Choroid plexus epithelial cell (primary cell): ENCODE results near the gene UTRN.

ENCODE experiments used
- DNase-seq: peaks from one replicate; pipeline ENCODE4 v3.0.0-alpha.2; 2010; ENCODE audit warnings: low read depth
- H3K4me3 ChIP-seq: 2 replicates; pipeline ENCODE4 v1.5.1; 2011; ENCODE audit warnings: low read depth, mild to moderate bottlenecking, control low read depth, low read length, moderate library complexity
- TF ChIP-seq, protein P1 (sequence below): conservative IDR thresholded peaks from 2 replicates; pipeline ENCODE4 v1.5.1; 2011; ENCODE audit warnings: low read depth, mild to moderate bottlenecking, control low read depth, inconsistent platforms, low read length, moderate library complexity

The UTRN gene

DNA sequence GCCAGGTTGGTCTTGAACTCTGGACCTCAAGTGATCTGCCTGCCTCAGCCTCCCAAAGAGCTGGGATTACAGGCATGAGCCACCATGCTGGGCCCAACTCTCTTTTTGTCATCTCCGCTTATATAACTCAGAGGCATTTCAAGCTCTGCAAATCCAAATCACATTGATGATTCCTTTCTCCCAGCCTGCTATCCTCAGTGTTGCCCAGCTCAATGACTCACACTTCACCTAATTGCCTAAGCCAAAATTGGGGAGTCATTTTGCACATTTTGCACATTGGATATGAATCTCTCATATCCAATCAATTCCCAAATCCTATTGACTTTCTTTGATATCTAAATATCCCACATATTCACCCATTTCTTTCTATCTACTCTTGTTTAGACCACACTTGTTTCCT is 3.9 kb downstream of the UTRN start:
- TF ChIP-seq, protein P1, sequence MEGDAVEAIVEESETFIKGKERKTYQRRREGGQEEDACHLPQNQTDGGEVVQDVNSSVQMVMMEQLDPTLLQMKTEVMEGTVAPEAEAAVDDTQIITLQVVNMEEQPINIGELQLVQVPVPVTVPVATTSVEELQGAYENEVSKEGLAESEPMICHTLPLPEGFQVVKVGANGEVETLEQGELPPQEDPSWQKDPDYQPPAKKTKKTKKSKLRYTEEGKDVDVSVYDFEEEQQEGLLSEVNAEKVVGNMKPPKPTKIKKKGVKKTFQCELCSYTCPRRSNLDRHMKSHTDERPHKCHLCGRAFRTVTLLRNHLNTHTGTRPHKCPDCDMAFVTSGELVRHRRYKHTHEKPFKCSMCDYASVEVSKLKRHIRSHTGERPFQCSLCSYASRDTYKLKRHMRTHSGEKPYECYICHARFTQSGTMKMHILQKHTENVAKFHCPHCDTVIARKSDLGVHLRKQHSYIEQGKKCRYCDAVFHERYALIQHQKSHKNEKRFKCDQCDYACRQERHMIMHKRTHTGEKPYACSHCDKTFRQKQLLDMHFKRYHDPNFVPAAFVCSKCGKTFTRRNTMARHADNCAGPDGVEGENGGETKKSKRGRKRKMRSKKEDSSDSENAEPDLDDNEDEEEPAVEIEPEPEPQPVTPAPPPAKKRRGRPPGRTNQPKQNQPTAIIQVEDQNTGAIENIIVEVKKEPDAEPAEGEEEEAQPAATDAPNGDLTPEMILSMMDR: no peak
- no peak for DNase-seq
- H3K4me3 ChIP-seq: no peak overlapping the region

DNA sequence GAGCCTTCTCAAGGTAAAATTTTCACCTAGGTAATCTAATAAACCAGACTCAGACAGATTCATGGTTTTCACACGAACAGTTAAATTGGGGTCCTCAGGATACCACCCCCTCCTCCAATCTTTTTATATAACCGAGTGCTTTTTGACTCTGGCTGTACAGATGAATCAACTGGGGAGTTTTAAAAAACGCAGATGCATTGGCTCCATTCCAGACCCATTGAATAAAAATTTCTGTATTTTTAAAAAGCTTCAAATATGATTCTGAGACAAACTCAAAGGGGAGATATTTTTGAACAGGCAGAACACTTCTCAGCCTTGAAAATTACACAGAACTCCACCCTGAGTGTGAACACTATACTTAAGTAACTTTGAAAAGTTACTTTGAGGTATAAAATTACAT is 7.2 kb downstream of the UTRN start:
- TF ChIP-seq, protein P1: no peak
- H3K4me3 ChIP-seq: no peak overlapping the region
- DNase-seq: no peak

DNA sequence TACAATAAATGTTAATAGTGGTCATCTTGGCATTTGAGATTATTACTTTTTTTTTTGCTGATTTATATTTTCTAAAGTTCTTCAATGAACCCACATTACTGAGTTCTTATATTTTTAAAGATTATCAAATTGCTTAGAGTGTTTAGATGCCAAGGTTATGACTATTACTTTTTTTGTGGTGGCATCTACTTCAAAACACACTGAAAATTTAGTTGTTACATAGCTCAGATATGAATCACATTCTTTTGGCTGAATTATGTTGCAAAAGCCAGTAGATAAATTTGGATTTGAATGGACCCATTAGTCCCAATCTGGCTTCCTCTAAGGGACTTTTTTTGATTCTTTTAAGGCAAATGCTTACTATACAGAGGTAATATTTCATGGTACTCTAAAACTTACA is 8.9 kb downstream of the UTRN start:
- DNase-seq: peak; percentile 90
- TF ChIP-seq, protein P1: no peak
- H3K4me3 ChIP-seq: no peak overlapping the region

DNA sequence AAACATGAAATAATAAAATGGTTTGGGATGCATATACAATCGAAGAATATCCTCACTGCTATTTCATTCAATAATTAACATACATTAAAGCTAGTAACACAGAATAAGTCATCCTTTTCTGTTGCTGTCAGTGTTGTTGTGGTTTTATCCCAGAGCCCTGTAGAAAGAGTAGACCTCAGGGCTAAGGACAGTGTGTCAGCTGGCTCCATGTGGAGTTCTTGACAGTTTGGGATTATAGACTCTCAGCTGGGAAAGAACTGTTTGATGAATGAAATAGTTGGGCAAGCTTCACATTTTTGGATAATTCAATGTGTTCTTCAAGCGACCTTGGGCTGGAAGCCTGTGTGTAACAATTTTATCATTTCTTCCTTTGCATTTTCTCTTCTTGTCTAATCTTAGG is 10.1 kb downstream of the UTRN start:
- TF ChIP-seq, protein P1: no peak
- no peak overlapping the region for H3K4me3 ChIP-seq
- DNase-seq: no peak

DNA sequence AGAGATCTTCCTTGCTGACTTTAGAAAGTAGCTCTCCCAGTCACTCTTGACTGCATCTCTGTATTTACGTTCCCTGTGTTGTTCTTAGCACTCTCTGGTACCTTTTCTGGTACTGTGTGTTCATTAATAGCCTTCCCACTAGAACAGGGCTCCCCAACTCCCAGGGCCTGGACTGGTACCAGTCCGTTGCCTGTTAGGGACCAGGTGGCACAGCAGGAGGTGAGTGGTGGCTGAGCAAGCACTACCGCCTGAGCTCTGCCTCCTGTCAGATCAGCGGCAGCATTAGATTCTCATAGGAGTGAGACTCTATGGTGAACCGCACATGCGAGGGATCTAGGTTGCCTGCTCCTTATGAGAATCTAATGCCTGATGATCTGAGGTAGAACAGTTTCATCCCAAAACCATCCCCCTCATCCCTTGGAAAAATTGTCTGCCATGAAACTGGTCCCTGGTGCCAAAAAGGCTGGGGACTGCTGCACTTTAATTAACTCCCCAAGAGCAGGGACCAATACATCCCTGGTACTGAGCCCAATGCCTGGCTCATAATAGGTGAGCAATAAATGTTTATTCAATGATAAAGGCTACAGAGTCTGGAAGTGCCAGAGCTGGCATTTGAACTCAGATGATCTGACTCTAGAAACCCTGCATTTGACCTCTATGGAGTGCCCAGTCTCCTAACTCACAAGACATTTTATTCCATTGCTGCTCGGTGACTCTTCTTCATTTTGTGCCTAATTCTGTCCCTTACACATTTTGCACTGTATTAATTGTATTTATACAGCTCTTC is 11.0 kb downstream of the UTRN start:
- no peak overlapping the region for H3K4me3 ChIP-seq
- no peak for DNase-seq
- TF ChIP-seq, protein P1: no peak

DNA sequence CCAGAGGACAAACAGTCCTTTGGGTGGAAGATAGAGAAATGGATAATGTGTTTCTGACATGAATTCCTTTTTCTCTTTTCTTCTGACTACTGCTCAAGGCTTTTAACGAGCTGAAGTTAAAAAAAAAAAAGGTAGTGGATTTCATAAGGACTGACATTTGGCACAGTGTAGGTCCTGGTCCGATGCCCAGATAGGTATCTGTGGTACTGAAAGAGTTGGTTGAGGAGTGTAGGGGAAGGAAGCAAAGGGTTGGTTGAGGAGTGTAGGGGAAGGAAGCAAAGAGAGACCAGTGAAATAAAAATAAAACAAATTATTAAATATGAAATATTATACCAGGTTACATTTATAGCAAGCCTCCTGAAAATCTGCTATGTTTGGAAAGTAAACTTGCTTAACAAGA is 11.8 kb downstream of the UTRN start:
- no peak overlapping the region for H3K4me3 ChIP-seq
- no peak for DNase-seq
- TF ChIP-seq, protein P1: no peak

DNA sequence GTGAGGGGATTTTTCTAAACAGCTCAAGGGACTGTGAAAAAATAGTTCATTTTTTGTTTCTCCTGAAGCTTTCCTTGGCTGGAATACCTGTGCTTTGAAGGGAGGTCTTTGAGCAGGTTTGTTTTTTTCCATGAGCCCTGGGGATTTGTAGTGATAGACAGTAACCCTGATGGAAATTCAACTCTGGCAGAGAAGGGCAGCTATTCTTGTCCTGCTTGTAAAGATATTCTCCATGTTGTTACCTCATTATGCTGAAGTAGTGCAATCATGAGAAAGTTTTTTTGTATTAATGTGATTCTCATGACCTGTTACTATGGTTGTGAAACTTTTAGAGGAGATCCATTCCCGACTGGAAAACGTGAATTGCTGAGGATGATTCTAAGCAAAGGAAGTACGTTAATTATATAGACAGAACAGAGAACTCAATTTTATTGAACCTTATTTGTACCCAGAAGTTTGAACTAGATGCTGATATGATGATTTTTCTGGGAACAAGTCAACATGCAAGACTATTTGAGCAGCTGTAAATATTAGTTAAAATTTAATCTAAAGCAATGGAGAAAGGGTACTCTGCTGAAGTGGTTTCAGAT is 12.5 kb downstream of the UTRN start:
- DNase-seq: no peak
- H3K4me3 ChIP-seq: no peak overlapping the region
- TF ChIP-seq, protein P1: no peak
